Urothelium cell line (cell line): ENCODE measurements around the gene TNFAIP8L1.

Source experiments
- DNase-seq: peaks from one replicate; pipeline ENCODE4 v3.0.0; 2011; ENCODE audit warnings: low spot score, mixed read lengths
- FAIRE-seq: peaks from 2 replicates; lab custom pipeline; 2011; peaks lifted over from hg19 to GRCh38; lab: Jason Lieb, UNC

The TNFAIP8L1 gene

DNA sequence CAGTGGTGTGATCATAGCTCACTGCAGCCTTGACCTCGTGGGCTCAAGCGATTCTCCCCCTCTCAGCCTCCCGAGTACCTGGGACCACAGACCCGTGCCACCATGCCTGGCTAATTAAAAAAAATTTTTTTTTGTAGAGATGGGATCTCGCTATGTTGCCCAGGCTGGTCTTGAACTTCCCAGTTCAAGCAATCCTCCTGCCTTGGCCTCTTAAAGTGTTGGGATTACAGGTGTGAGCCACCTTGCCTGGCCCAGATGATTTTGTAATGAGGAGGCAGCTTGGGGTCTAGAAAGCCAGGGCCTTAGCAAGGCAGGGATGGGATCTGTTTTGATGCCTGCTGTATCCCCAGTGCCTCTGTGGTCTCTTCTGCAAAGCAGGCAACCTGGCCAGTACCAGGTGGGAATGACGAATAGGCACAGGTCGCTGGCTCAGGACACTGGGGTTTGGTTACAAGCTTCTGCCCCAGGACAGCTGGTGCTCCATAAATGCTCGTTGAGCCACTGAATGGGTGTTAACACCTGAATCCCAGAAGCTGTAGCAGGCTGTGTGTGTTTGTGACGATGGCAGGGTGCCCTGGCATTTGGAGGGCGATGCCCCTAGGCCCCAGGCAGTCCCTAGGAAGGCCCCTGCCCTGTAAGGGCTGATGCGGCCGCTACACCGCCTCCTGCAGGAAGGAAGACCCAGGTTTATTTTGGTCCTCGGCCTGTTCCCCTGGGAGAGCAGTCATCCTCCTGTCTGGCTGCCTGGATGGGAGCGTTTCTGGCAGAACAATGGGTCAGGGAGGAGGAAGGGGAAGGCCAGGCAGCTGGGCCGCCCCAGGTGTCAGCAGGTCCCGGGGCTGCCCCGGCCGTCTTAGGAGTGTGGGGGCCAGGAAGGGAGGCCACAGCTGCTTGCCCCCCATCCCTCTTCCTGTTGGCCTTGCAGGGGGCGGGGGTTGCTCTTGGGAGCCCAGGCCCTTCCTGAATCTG, 8.6 kb downstream of the TNFAIP8L1 start:
- DNase-seq (no peak), FAIRE-seq (no peak)

GRCh38 chr19:4649392-4650047, 10.2 kb downstream of the TNFAIP8L1 start:
- no peak for DNase-seq
- FAIRE-seq: no peak

DNA sequence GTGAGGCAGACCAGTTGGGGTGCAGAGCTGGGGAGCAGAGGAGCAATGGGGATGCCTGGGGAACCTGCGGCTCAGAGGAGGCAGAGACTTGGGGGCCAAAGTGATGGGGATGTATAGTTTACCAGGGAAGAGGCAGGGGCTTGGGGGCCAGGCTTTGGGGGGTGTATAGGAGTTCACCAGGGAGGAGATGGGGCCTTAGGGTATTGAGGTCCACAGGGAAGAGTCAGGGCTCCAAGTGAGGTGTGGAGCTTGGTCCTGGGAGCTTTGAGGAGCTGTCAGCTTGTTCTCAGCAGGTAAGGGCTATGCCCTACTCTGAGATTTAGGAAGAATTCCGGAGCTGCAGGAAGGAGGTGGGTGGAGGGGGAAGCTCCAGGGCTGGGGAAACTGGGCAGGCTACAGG, 10.8 kb downstream of the TNFAIP8L1 start:
- DNase-seq (no peak), FAIRE-seq (no peak)

DNA sequence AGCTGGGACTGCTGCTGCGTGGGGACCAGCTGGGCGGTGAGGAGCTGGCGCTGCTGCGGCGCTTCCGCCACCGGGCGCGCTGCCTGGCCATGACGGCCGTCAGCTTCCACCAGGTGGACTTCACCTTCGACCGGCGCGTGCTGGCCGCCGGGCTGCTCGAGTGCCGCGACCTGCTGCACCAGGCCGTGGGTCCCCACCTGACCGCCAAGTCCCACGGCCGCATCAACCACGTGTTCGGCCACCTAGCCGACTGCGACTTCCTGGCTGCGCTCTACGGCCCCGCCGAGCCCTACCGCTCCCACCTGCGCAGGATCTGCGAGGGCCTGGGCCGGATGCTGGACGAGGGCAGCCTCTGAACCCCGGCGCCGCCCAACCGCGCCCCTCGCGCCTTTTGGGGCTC, 12.8 kb downstream of the TNFAIP8L1 start:
- no peak for FAIRE-seq

DNA sequence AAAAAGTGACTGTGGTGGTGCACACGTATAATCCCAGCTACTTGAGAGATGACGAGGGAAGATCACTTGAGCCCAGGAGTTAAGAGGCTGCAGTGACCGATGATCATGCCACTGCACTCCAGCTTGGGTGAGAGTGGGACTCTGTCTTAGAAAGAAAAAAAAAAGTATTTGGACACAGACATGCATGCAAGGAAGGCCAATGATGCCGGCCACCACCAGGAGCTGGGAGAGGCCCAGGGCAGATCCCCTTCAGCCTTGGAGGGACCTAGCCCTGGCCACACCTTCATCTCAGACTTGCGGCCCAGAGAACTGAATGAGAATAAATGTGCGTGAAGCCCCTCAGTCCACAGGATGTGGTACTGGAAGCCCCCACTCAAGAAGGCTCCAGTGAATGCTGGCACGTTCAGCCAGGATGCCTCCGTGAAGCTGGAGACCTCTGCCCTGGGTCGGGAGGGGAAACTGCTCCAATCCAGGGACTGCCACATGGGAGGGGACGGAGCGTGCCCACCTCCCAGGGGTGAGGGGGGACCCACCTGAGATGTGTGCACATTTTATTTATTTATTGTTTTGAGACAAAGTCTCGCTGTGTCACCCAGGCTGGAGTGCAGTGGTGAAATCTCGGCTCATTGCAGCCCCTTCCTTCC, 14.6 kb downstream of the TNFAIP8L1 start:
- FAIRE-seq: no peak
- no peak for DNase-seq

More for the DNA sequence above, 12.8 kb downstream of the TNFAIP8L1 start:
- DNase-seq: no peak

- DNase-seq: no peak
- no peak for FAIRE-seq
These were observed 15.4 kb downstream of the TNFAIP8L1 start for GRCh38 chr19:4654437-4655361.

DNA sequence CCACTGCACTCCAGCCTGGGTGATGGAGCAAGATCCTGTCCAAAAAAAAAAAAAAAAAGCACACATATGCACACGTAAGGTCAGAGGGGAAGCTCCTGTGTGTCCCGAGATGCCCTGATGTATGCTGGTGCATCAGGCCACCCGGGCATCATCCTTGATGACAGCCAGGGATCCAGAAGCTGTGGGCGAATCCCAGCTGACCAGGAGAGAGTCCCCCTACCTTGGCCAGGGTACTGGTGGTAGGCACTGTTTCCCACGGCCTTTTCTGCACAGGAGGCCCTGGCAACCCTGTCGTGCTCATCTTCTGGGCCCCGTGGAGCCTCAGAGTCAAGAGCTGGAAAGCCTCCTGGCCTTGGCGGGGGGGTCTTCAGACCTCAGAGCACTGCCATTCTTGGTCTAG, 16.8 kb downstream of the TNFAIP8L1 start:
- FAIRE-seq (no peak), DNase-seq (no peak)

DNA sequence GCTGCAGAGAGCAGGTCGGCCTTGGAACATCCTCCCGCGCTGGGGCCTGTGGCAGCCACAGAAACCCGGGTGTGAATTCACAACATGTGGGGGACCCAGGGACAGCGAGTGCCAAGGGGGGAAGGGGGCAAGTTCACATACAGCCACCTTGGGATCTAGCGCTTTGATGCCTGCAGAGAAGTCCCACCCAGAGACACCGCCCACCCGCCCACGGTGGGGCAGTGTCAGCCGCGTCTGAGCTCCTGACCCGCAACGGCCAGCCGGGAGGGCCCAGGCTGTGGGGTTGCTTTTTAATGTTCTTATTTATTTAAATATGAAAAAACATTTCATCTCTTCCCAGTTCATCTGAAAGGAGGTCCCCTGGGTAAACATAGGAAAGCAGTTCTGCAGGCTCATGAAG, 17.9 kb downstream of the TNFAIP8L1 start:
- FAIRE-seq (no peak), DNase-seq (no peak)

GRCh38 chr19:4657835-4658234, 18.5 kb downstream of the TNFAIP8L1 start:
- DNase-seq (no peak), FAIRE-seq (no peak)

DNA sequence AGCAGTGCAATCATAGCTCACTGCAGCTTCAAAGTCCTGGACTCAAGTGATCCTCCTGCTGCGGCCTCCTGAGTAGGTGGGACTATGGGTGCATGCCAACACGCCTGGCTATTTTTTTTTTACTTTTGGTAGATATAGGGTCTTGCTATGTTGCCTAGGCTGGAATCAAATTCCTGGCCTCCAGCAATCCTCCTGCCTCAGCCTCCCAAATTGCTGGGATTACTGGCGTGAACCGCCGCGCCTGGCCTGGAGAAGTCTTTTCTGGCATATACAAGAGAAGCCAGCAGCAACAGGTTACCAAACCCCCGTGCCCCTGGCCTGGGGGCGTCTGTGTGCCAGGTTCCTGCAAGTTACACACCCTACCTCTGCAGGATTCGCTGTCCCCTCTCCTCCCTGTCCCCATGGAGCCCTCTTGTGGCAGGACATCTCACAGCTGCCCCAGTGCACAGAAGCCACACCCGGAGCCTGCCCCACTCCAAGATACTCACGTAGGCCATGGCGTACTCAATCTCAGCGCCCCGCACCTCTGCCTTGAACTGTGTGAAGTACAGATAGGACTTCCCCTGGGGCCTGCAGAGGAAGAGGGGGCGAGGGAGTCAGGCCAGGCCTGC, 21.0 kb downstream of the TNFAIP8L1 start:
- DNase-seq (peak; percentile 16), FAIRE-seq (no peak)

GRCh38 chr19:4660993-4661392, 21.7 kb downstream of the TNFAIP8L1 start:
- no peak for FAIRE-seq
- no peak for DNase-seq

DNA sequence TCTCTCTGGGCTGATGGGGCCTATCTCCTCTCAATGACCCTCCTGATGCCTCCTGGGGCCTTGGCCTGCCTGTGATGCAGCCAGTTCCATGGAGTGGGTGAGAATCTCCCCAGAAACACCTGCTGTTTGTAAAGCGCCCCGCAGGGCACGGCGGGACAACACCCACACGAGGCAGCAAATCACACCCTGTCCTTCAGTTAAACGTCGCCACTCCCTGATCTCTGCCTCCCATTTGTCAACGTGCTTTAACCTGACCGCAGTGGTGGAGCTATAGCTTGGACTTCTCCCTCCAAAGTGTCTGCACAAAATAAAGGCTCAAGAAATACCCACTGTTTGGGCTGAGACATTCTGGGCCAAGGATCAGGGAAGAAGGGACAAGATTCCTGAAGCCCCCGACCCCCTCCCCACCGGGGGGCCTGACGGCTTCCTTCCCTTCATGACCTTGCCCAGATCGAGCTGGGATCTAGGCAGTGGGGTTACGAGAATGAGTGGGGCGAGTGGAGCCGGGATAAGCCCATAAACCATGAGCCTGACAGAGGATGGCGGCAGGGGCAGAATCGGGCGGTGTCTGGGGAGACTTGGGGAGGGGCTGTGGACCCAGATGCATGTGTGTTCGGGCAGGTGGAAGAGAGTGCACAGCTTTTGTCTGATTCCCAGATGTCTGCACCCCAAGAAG, 22.8 kb downstream of the TNFAIP8L1 start:
- DNase-seq: no peak
- FAIRE-seq: no peak

DNA sequence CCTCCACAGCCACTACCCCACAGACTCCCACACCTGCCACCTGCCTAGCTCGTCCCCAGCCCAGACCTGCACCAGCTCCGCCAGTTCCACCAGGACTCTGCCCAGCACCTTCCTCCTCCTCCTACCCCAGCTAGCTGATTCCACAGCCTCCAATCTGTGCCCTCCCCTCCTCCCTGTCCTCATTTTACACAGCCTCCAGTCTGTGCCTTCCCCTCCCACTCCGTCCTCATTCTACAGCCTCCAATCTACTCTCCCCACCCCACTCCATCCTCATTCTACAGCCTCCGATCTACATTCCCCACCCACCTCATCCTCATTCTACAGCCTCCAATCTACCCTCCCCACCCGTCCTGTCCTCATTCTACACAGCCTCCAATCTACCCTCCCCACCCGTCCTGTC, 23.5 kb downstream of the TNFAIP8L1 start:
- FAIRE-seq (peak; percentile 35), DNase-seq (no peak)

DNA sequence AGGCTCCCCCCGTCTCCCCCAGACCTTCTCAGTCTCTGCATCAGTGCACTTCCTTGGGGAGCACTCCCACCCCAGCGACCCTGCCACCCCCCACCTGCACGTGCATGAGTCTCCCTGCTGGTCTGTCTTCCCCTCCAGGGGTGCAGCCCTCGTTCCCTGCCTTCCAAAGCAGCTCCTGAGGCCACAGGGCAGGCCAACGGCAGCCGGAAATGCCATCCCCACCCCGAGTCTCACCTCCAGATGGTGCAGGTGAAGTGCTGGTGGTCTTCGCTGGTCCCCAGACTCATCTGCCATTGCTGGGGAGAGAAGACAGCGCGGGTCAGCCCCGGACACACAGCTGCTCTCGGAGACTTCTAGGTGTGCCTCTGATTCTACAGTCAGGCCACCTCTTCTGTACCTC, 25.3 kb downstream of the TNFAIP8L1 start:
- DNase-seq (no peak), FAIRE-seq (no peak)

- DNase-seq (peak; percentile 98), FAIRE-seq (peak; percentile 79)
These were observed 30.6 kb downstream of the TNFAIP8L1 start, which contains the start of gene MYDGF for GRCh38 chr19:4669723-4670480. Gene MYDGF (minus strand): TSS chr19:4670342. CDS start chr19:4670334, 8 bp downstream.

DNA sequence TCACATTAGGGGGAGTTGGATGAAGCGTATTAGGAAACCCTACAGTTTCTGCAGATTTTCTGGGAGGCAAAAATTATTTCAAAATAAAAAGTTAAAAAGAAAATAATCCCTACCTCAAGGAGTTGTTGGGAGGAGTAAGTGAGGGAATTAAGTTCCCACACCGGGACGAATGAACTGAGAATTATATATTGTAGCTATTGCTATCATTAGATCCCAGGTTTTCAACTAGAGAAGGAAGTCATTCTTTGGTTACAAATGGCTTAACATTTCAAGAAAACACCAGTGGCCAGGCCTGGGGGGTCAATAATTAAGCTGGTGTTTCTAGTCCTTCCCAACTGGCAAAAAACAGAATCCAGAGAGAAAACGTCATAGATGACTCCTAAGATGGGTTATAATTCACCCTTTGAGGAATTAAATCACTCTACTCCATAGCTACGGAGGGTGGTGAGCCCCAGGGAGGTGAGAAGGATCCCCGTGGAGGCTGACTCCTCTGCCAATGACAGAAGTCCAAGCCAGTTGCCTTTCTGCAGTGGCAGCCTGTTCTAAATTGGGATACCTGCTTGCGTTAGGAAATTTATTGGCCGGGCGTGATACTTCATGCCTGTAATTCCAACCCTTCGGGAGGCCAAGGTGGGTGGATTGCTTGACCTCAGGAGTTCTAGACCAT, 32.0 kb downstream of the TNFAIP8L1 start:
- no peak for FAIRE-seq
- DNase-seq: no peak

- FAIRE-seq (no peak), DNase-seq (no peak)
These were observed 33.9 kb downstream of the TNFAIP8L1 start for GRCh38 chr19:4673216-4673615.

- FAIRE-seq: no peak
- DNase-seq: no peak
These were observed 34.4 kb downstream of the TNFAIP8L1 start for GRCh38 chr19:4673726-4674125.
